Stomach smooth muscle (tissue), 2 donors: ENCODE results near the gene RPS6KA2.

Experiments
- H3K27ac ChIP-seq: one replicate; pipeline ENCODE4 v1.7.0; 2013; ENCODE audit warnings: mild to moderate bottlenecking, low read length, inconsistent platforms
- H3K27me3 ChIP-seq, 2 donors: one replicate each; pipeline ENCODE4 v1.7.0; 2013; ENCODE audit warnings: low read length in 2 of 2; ENCODE audit not compliant: insufficient read depth in 2 of 2, control insufficient read depth in 1 of 2
- H3K36me3 ChIP-seq, 2 donors: one replicate each; pipeline ENCODE4 v1.7.0; 2013; ENCODE audit warnings: low read length in 2 of 2; ENCODE audit not compliant: control insufficient read depth in 2 of 2, insufficient read depth in 2 of 2
- H3K4me1 ChIP-seq: one replicate; pipeline ENCODE4 v1.7.0; 2013; ENCODE audit warnings: low read length; ENCODE audit not compliant: control insufficient read depth, insufficient read depth
- H3K4me3 ChIP-seq, 2 donors: one replicate each; pipeline ENCODE4 v1.7.0; 2013; ENCODE audit warnings: low read length in 2 of 2
- H3K9ac ChIP-seq, 2 donors: one replicate each; pipeline ENCODE4 v1.7.0; 2013; ENCODE audit warnings: low read length in 2 of 2, mild to moderate bottlenecking in 1 of 2
- H3K9me3 ChIP-seq, 2 donors: one replicate each; pipeline ENCODE4 v1.7.0; 2013; ENCODE audit warnings: low read length in 2 of 2; ENCODE audit not compliant: control insufficient read depth in 2 of 2
- donor health status: healthy.
- donor health status: Pancreatic carcinoma.

The RPS6KA2 gene

GRCh38 chr6:166655713-166656229 lies 28.7 kb upstream of the RPS6KA2 start:
- Histone ChIP-seq H3K4me1 (no peaks in the 10 kb centered on the region), H3K27me3 (no peaks in the 10 kb centered on the region), H3K9me3 (no peaks in the 10 kb centered on the region), H3K9ac (no peak overlapping the region), H3K4me3 (no peak overlapping the region), H3K36me3 (no peaks in the 10 kb centered on the region), H3K27ac (no peak overlapping the region)

- Histone ChIP-seq H3K27ac (no peak overlapping the region), H3K9me3 (no peaks in the 10 kb centered on the region), H3K4me3 (no peak overlapping the region), H3K27me3 (no peaks in the 10 kb centered on the region), H3K9ac (no peak overlapping the region), H3K4me1 (no peaks in the 10 kb centered on the region), H3K36me3 (no peaks in the 10 kb centered on the region)
Observed at GRCh38 chr6:166655251-166655650, 28.2 kb upstream of the RPS6KA2 start.

- H3K27me3 ChIP-seq, result no peaks in the 10 kb centered on the region
- H3K4me1 ChIP-seq, result no peaks in the 10 kb centered on the region
- no peaks in the 10 kb centered on the region for H3K9me3 ChIP-seq
- no peak overlapping the region for H3K27ac ChIP-seq
- H3K36me3 ChIP-seq, result no peaks in the 10 kb centered on the region
- no peak overlapping the region for H3K4me3 ChIP-seq
- H3K9ac ChIP-seq, result no peak overlapping the region
Observed at GRCh38 chr6:166654573-166654972, 27.5 kb upstream of the RPS6KA2 start.

GRCh38 chr6:166653639-166653941 lies 26.5 kb upstream of the RPS6KA2 start:
- no peaks in the 10 kb centered on the region for H3K4me1 ChIP-seq

GRCh38 chr6:166650824-166651807 lies 24.1 kb upstream of the RPS6KA2 start:
- Histone ChIP-seq H3K4me1 (no peaks in the 10 kb centered on the region), H3K36me3 (no peaks in the 10 kb centered on the region), H3K27me3 (no peaks in the 10 kb centered on the region)

More at GRCh38 chr6:166653639-166653941, 26.5 kb upstream of the RPS6KA2 start:
- Histone ChIP-seq H3K27me3 (no peaks in the 10 kb centered on the region), H3K4me3 (no peak overlapping the region), H3K36me3 (no peaks in the 10 kb centered on the region), H3K27ac (no peak overlapping the region), H3K9me3 (no peaks in the 10 kb centered on the region), H3K9ac (no peak overlapping the region)

GRCh38 chr6:166650047-166650446 lies 23.0 kb upstream of the RPS6KA2 start:
- no peaks in the 10 kb centered on the region for H3K9me3 ChIP-seq
- no peaks in the 10 kb centered on the region for H3K36me3 ChIP-seq
- H3K27ac ChIP-seq, result no peak overlapping the region
- no peak overlapping the region for H3K4me3 ChIP-seq
- H3K9ac ChIP-seq, result no peak overlapping the region
- no peaks in the 10 kb centered on the region for H3K4me1 ChIP-seq
- H3K27me3 ChIP-seq, result no peaks in the 10 kb centered on the region

More at GRCh38 chr6:166650824-166651807, 24.1 kb upstream of the RPS6KA2 start:
- no peak overlapping the region for H3K4me3 ChIP-seq
- H3K9me3 ChIP-seq, result no peaks in the 10 kb centered on the region
- no peak overlapping the region for H3K27ac ChIP-seq
- no peak overlapping the region for H3K9ac ChIP-seq

- H3K4me1 ChIP-seq, result no peaks in the 10 kb centered on the region
- peaks cover under 1 to 5% of the 10 kb centered on the region in 2 donors for H3K9me3 ChIP-seq
- no peaks in the 10 kb centered on the region for H3K27me3 ChIP-seq
- H3K36me3 ChIP-seq, result no peaks in the 10 kb centered on the region
- H3K4me3 ChIP-seq, result no peak overlapping the region
- no peak overlapping the region for H3K27ac ChIP-seq
- no peak overlapping the region for H3K9ac ChIP-seq
Observed at GRCh38 chr6:166648846-166649245, 21.8 kb upstream of the RPS6KA2 start.

- H3K9ac ChIP-seq, result no peak overlapping the region
- H3K36me3 ChIP-seq, result no peaks in the 10 kb centered on the region
- peaks cover 6 to 8% of the 10 kb centered on the region in 2 donors for H3K9me3 ChIP-seq
- no peak overlapping the region for H3K4me3 ChIP-seq
- H3K27me3 ChIP-seq, result no peaks in the 10 kb centered on the region
- H3K27ac ChIP-seq, result no peak overlapping the region
- no peaks in the 10 kb centered on the region for H3K4me1 ChIP-seq
Observed at GRCh38 chr6:166647896-166648295, 20.8 kb upstream of the RPS6KA2 start.

- no peaks in the 10 kb centered on the region for H3K27me3 ChIP-seq
- H3K4me3 ChIP-seq, result no peak overlapping the region
- H3K9ac ChIP-seq, result no peak overlapping the region
- no peak overlapping the region for H3K27ac ChIP-seq
- no peaks in the 10 kb centered on the region for H3K4me1 ChIP-seq
- H3K36me3 ChIP-seq, result no peaks in the 10 kb centered on the region
- H3K9me3 ChIP-seq, result peaks cover 6 to 12% of the 10 kb centered on the region in 2 donors
Observed at GRCh38 chr6:166646716-166647115, 19.7 kb upstream of the RPS6KA2 start.

GRCh38 chr6:166645896-166646295 lies 18.8 kb upstream of the RPS6KA2 start:
- Histone ChIP-seq H3K9me3 (peaks cover 6 to 12% of the 10 kb centered on the region in 2 donors), H3K36me3 (no peaks in the 10 kb centered on the region), H3K9ac (no peak overlapping the region), H3K4me1 (no peaks in the 10 kb centered on the region), H3K4me3 (no peak overlapping the region), H3K27ac (no peak overlapping the region), H3K27me3 (no peaks in the 10 kb centered on the region)

GRCh38 chr6:166644681-166645080 lies 17.6 kb upstream of the RPS6KA2 start:
- no peak overlapping the region for H3K27ac ChIP-seq
- H3K9ac ChIP-seq, result no peak overlapping the region
- no peaks in the 10 kb centered on the region for H3K36me3 ChIP-seq
- H3K4me1 ChIP-seq, result no peaks in the 10 kb centered on the region
- peaks cover 6 to 12% of the 10 kb centered on the region in 2 donors for H3K9me3 ChIP-seq
- H3K4me3 ChIP-seq, result no peak overlapping the region
- H3K27me3 ChIP-seq, result no peaks in the 10 kb centered on the region
